Pancreas (tissue), 10 donors: ENCODE results near the gene SS18L1. TPM values are rescaled to one million over a fixed set of nuclear protein-coding genes. Genes with fewer than 3 reads are reported as not detected.

ENCODE experiments used
- ATAC-seq, 4 donors: fragments of 200-7000 bp; cut with Tn5 transposase; one replicate each; pipeline versions ENCODE4 v1.8.0 to v1.9.1; 2020; ENCODE audit warnings: mild to moderate bottlenecking in 4 of 4, moderate library complexity in 4 of 4
- DNase-seq, 6 donors: peaks; one replicate each; pipeline ENCODE4 v3.0.0-alpha.2; 2020
- FAIRE-seq: peaks from 2 replicates; lab custom pipeline; 2012; peaks lifted over from hg19 to GRCh38; lab: Jason Lieb, UNC
- H3K27ac ChIP-seq, 4 donors: fragments of 200-600 bp; sonication (generic); 1 replicate in 3 of 4; 2 replicates in 1 of 4; pipeline versions ENCODE4 v1.5.0 to v1.8.0; 2020
- H3K27me3 ChIP-seq, 4 donors: fragments of 200-600 bp; one replicate each; pipeline ENCODE4 v1.8.0; 2021
- H3K36me3 ChIP-seq, 3 donors: fragments of 200-600 bp; sonication (generic) in 1 of 3; one replicate each; pipeline versions ENCODE4 v1.5.0 to v1.8.0; 2020 to 2021
- H3K4me1 ChIP-seq, 3 donors: fragments of 200-600 bp; one replicate each; pipeline ENCODE4 v1.8.0; 2021
- H3K4me3 ChIP-seq, 4 donors: fragments of 200-600 bp; sonication (generic) in 2 of 4; one replicate each; pipeline versions ENCODE4 v1.5.0 to v1.8.0; 2020 to 2021
- H3K9me3 ChIP-seq, 4 donors: fragments of 200-600 bp; one replicate each; pipeline ENCODE4 v1.8.0; 2021
- CTCF ChIP-seq, 4 donors: fragments of 200-600 bp; sonication (generic) in 3 of 4; IDR thresholded peaks; one replicate each; pipeline versions ENCODE4 v1.5.0 to v1.8.0; 2021; ENCODE audit warnings: antibody characterized with exemption in 4 of 4
- WGBS, 2 donors: extraction: QIAGEN DNeasy Blood & Tissue Kit; methylation state at CpG; one replicate each; pipeline ENCODE4 v1.1.7; 2013; 5-methylcytosine and 5-hydroxymethylcytosine counted together
- intact Hi-C, 3 donors: fragments of 100-400 bp; cut with DNase I; formaldehyde crosslinking; loops; one replicate each; pipeline versions ENCODE4 v1.11.1 to v1.14.2; 2022
- polyA plus RNA-seq, 2 donors: library from polyadenylated mRNA; stranded (reverse); fragments of 200-250 nt; gene quantifications; one replicate each; pipeline ENCODE4 v1.2.3, GENCODE V29; 2013
- total RNA-seq, 6 donors: library from RNA; stranded (reverse); fragmentation: NEBNext Ultra II Directional in 4 of 6; extraction: Animal tissue kit (Norgen Biotek cat#: 25700) in 4 of 6; gene quantifications; one replicate each; pipeline versions ENCODE4 v1.2.1 to v1.2.4, GENCODE V29; 2021 to 2023
- donor health status: healthy with polysubstance abuse.
- donor health status: DM: no; HTN: no; CAD: no; lungs with moderate emphysema.
- donor health status: DM: no; HTN: no; CAD: no.
- donor health status: control.
- donor health status: control.
- donor health status: Bipolar disorder and iron deficiency.
- donor health status: DM: yes; HTN: yes; CAD: no.
- donor health status: DM: no; HTN: no; CAD: no.
- donor health status: DM: no; HTN: no; CAD: no.
- donor health status: DM: yes; HTN: yes; CAD: no.

Gene SS18L1
- total and polyA plus RNA-seq, 8 donors: 6.6 to 19.3 (median 8.4) TPM

DNA sequence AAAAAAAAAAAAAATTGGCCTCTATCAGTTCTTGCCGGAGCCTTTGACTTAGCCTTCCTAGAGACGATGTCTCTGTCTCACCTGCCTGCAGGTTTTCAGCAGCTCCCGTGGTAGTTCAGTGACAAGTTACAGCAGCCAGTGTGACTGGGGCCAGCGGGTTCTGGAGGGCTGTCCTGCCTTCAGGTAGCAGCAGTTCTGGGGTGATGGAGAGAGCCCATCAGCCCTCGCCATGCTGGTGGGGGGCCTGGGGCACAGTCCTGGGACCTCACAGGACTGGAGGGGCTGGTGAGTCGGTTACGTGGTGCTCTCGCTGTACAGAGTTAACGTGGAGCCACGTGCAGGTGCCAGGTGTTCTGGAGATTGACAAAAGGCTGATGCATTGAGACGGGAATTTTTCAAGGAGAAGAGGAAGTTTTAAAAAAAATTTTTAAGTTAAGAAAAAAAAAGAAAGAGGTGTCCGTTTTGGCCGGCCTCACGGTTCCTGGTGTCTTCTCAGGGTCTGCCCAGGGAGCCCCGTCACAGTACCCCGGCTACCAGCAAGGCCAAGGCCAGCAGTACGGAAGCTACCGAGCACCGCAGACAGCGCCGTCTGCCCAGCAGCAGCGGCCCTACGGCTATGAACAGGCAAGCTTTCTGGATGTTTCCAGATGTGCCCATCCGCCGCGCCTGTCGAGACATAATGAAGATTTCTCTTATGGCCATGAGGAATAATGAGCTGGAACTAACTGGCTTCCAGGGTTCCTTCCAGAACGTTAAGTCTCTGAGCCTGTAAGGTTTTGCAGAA is 30.6 kb downstream of the SS18L1 start:
- WGBS, 2 donors: 95 to 96% methylated on average over 28 of the region's 28 CpGs

DNA sequence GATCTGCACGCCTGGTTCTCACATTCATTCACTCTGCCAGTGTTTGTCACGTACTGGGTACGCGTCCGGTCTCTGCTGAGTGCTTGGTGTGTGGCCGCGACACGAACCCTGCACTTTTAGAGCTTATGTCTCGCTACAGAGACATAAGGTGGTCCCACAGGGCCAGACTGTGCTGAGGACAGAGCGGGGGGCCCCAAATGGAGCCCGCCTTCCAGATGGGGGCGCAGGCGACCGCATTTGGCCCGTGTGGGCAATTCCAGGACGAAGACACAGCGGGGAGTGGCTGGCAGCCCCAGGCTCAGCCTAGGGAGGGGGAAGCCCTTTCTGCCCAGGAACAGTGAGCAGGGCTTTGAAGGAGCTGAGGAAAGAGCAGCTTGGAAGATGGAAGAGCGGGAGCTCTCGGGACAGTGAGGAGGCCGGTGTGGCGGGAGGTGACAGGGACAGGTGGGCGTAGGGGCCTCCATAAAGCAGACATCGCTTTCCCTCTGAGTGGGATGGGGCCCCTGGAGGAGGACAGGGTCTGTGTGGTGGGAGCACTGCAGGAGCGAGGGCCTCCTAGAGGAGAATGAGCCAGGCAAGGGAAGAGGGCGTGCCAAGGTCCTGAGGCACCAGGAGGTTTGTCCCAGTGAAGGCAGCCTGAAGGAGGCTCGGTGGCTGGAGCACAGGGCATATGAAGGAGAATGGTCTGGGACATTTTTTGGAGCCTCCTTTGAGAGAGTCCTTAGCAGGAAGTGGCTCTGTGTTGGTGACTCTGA is 31.5 kb downstream of the SS18L1 start:
- TF ChIP-seq CTCF (IDR thresholded peaks at IDR 0.05): no peak
- intact Hi-C loops: loop anchor here in 1 of 3 donors (10.0 kb wide), 1 partner anchor 210 kb away; the partner anchor contains the start of gene RPS21
- Histone ChIP-seq H3K36me3 (peaks cover 0 to 20% (median 7%) of the 10 kb centered on the region in 3 donors), H3K27ac (no peak overlapping the region), H3K4me1 (no peaks in the 10 kb centered on the region), H3K4me3 (no peak overlapping the region), H3K9me3 (no peaks in the 10 kb centered on the region), H3K27me3 (no peaks in the 10 kb centered on the region)
- ATAC-seq (no peak), DNase-seq (peak in 2 of 6 donors; percentile 18 to 25), FAIRE-seq (no peak)
- WGBS, 2 donors: 97 to 99% methylated on average over 26 of the region's 26 CpGs

More for the DNA sequence above, 30.6 kb downstream of the SS18L1 start:
- DNase-seq: peak in 2 of 6 donors; percentile 12 to 39
- no peaks in the 10 kb centered on the region for H3K27me3 ChIP-seq
- intact Hi-C loops: loop anchor here in 1 of 3 donors (10.0 kb wide), 1 partner anchor 211 kb away; the partner anchor contains the start of gene RPS21
- H3K36me3 ChIP-seq: peaks cover 0 to 25% (median 7%) of the 10 kb centered on the region in 3 donors
- FAIRE-seq: no peak
- H3K4me3 ChIP-seq: no peak overlapping the region
- no peaks in the 10 kb centered on the region for H3K4me1 ChIP-seq
- no peak for ATAC-seq
- H3K27ac ChIP-seq: no peak overlapping the region
- no peak for TF ChIP-seq CTCF (IDR thresholded peaks at IDR 0.05)
- H3K9me3 ChIP-seq: no peaks in the 10 kb centered on the region

DNA sequence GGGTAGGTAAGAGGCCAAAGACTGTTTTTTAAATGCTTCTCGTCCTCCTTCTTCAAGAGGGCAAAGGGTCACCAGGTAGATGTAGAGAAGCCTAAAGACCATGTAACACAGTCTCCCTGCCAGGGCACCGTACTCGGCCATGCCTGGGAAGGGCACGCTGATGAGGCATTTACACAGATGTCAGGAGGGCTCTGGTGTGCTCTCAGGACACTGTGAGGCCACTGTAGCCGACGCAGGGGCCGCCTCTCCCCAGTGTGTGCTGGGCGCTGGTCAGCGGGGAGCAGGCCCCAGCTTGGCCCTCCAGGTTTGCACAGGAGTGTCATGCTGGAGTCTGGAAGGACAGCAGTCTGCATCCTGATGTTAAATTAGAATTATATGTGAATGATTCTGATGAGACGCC is 32.1 kb downstream of the SS18L1 start:
- Histone ChIP-seq H3K4me1 (no peaks in the 10 kb centered on the region), H3K4me3 (no peak overlapping the region), H3K36me3 (peaks cover 0 to 20% (median 7%) of the 10 kb centered on the region in 3 donors), H3K27ac (no peak overlapping the region), H3K9me3 (no peaks in the 10 kb centered on the region), H3K27me3 (no peaks in the 10 kb centered on the region)
- ATAC-seq (no peak), DNase-seq (peak in 2 of 6 donors; percentile 5 to 31), FAIRE-seq (no peak)
- TF ChIP-seq CTCF (IDR thresholded peaks at IDR 0.05): no peak
- WGBS, 2 donors: 92 to 93% methylated on average over 10 of the region's 10 CpGs
- intact Hi-C loops: loop anchor here in 1 of 3 donors (10.0 kb wide), 1 partner anchor 209 kb away; the partner anchor contains the start of gene RPS21

DNA sequence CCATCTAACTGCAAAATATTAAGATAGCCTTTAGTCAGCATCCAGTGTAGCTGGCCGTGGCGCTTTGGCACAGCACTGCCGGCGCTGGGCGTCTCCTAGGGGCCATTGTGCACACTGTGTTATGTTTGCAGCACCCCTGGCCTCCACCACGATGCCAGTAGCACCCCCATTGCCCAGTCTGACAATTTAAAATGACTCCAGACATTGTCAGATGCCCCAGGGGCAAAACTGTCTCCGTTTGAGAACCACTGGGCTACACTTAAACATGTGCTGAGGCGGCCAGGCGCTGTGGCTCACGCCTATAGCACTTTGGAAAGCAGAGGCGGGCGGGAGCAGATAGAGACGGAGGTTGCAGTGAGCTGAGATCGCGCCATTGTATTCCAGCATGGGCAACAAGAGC is 33.3 kb downstream of the SS18L1 start:
- DNase-seq (peak in 2 of 6 donors; percentile 13 to 14), ATAC-seq (no peak), FAIRE-seq (no peak)
- H3K27me3 ChIP-seq: no peaks in the 10 kb centered on the region
- TF ChIP-seq CTCF (IDR thresholded peaks at IDR 0.05): no peak
- no peak overlapping the region for H3K4me3 ChIP-seq
- 91 to 94% methylated on average over 15 of the region's 15 CpGs for WGBS, 2 donors
- H3K36me3 ChIP-seq: peaks cover 0 to 20% (median 7%) of the 10 kb centered on the region in 3 donors
- peaks cover 0 to 1% (median 0%) of the 10 kb centered on the region in 3 donors for H3K4me1 ChIP-seq
- intact Hi-C loops: loop anchor here in 1 of 3 donors (10.0 kb wide), 1 partner anchor 208 kb away; the partner anchor contains the start of gene RPS21
- no peaks in the 10 kb centered on the region for H3K9me3 ChIP-seq
- H3K27ac ChIP-seq: no peak overlapping the region
